HG03039 (cell line): ENCODE measurements around the gene DAPK2.

Experiments used
- ATAC-seq: cut with Tn5 transposase; IDR thresholded peaks from one replicate; pipeline ENCODE4 v1.9.1; 2021; ENCODE audit warnings: mild to moderate bottlenecking, moderate library complexity; ENCODE audit not compliant: unreplicated experiment

The DAPK2 gene

DNA sequence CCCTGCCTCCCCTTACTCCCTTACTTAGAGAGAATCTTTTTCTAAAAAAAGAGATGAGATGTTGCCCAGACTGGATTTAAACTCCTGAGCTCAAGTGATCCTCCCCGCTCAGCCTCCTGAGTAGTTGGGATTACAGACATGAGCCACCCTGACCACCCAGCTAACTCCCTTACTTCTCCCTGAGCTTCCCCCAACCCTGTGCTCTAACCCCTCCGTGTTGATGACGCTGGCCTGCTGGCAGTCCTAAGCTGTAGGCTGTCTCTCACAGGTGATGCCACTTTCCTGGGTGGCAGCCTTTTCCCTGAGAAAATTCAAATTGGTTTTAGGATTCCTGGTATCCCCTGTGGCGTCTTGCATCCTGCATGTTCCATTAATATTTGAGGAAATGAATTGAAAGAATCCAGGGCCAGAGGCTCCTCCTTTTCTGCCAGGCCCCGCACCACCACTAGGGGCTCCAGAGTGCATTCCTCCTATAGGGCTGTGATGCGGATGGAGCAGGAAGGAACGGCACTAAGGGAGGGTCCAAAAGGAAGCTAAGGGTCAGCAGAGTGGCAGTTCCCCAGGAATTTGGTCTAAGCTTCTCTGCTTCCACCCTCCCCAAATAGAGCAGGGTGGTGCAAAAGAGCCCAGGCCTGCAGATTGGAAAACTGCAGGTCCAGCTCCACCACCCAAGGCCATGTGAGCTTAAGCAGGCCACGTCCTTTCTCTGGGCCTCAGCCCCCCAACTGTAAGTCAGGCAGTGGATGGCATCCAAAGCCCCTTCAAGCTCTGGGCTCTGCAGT is 101.1 kb downstream of the DAPK2 start:
- ATAC-seq: no peak

DNA sequence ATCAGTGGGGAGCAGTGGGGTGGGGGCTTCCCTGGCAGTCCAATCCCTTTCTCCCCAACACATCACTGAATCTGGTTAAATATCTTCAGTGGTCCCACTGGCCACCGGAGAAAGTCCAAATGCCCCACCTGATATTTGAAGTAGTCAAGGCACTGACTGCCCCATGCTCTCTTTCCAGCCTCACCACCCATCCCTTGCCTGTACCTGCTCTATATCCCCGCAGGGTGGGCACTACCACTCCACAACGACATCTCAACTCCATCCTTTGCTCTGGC is 101.7 kb downstream of the DAPK2 start:
- ATAC-seq: no peak

DNA sequence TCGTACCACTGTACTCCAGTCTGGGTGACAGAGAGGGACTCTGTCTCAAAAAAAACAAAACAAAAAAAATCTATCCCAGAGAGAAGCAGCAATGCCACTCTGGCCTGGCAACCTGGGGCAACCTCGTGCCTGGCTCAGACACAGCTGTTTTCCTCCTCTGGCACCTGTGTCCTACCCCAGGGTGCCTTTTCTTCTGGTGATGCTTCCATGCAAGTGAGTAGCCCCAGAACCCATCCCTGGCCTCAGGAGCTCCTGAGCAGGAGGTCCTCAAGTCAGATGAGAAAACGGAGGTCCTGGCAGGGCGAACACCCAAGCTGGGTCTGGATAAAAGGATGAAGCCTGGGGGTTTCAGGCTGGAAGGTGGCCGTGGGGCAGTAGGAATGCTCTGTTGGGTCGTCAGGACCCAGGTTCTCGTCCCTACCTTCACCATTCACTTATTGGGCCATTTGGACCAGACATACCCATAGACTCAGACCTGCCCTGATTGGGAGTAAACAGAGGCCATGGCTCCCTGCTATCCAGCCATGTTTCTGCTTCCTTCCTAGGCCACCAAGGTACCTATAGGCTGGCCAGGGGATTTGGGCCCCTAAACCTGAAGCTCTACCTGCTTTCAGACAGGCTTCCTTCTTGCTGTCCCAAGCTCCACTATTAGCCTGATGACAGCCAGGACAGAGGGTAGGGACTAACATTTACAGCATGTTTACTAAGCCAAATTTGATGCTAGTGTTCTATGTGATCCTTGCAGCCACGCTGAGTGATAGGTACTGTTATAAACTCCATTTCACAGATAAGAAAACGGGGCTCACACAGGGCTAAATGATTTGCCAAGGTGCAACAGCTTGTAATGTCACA is 102.2 kb downstream of the DAPK2 start:
- ATAC-seq: no peak

DNA sequence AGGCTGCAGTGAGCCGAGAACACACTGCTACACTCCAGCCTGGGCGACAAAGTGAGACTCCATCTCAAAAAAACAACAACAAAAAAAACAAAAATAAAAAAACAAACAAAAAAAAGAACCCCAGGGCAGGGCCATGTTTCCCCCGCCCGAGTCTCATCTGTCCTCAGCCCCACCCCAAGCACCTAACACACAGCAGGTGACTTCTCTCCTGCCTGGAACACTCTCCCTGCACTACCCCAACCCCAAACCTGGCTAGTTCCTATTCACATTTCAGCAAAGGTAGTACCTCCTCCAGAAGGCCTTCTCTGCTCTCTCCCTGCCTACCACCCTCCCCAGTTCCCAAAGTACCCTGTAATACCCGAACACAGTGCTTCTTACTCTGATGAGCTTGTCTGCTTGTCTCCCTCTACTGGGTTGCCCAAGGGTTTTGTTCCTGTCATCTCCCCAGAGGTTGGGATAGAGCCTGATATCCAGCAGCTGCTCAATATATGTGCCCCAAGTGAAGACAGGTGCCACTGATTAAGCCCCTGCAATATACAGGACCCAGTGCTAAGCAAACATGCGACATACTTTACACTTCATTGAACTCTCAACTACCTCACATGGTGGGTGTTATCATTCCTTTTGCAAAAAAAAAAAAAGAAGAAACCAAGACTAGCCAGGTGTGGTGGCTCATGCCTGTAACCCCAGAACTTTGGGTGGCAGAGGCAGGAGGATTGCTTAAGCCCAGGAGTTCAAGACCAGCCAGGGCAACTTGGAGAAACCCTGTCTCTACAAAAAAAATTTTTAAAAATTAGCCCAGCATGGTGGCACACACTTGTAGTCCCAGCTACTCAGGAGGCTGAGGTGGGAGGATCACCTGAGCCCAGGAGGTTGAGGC is 103.6 kb downstream of the DAPK2 start:
- no peak for ATAC-seq

DNA sequence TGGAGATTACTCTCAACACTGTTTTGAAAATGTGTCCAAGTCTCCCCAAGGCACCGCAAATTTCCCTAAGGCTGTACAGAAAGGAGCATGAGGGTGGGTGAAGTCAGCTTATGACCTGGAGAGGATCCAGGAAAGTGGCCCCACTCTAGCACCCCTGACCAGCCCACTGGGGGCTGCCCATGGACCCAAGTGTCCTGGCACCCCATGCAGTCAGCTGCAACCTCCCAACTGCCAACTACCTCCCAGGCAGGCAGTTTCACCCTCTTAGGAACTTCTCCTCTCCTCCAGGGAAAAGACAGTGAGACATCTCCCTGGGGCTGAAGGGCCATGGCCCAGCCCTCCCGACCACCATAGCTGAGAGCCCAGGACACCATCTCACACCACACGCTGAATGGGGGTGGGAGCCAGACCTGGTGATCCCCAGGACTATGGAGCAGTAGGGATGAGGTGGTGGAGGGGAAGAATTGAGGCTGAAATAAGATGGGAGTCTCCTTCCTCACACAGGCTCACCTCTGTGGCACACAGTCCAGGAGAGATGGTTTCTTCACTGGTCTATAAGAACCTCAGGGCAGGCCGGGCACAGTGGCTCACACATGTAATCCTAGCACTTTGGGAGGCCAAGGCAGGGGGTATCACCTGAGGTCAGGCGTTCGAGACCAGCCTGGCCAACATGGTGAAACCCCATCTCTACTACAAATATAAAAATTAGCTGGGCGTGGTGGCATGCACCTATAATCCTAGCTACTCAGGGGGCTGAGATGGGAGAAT is 104.4 kb downstream of the DAPK2 start:
- no peak for ATAC-seq

DNA sequence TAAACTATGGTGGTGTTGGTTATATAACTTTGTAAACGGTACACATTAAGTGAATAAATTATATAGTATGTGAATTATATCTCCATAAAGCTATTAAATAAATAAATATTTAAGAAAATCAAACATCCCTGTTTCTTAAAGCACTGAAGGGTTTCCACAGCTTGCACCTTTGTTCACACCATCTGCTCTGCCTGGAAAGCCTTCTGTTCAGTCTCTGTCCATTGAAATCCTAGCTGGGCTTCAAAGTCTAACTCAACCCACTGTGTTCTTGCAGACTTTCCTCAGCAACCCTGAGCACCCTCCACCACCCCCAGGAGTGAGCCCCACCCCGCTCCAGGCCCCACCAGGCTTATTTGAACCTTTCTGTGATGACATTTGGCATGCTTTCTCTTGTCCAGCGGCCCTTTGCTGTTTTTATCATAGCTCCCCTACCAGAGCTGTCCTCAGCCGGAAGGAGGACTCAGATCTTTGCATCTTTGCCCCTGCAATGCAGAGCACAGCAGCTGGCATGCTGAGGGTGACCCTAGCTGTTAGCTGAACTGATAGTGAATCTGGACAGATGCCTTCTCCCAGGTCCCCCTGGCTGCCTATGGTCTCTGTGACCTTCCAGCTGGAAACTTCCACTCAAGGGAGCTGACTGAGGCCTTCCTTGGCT is 105.2 kb downstream of the DAPK2 start:
- no peak for ATAC-seq

DNA sequence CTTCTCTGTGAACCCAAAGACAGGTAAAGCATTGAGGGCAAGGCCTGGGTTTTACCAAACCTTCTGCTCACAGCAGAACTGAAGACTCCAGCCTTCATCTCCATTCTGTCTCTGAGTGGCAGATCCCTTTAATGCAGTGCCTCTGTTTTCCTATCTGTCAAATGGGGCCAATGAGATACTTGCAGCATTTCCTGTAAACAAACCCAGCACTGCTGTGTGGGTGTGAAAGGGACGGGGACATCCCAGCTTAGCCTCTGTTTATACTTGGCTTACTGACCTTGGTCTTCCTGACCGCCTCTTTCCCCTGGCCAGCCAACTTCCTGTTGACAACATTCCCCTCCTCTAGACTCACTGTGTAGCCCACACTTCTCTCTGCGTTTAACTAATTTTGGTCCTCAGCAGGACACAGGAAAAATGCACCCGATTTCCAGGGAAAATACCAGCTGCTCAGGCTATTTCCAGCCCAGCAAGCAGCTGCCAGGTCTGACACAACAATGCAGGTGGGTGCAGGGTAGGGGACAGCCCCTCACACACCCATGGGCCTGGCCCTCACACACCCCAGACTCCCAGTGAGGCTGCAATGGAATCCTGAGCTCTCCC is 106.7 kb downstream of the DAPK2 start:
- ATAC-seq: no peak

DNA sequence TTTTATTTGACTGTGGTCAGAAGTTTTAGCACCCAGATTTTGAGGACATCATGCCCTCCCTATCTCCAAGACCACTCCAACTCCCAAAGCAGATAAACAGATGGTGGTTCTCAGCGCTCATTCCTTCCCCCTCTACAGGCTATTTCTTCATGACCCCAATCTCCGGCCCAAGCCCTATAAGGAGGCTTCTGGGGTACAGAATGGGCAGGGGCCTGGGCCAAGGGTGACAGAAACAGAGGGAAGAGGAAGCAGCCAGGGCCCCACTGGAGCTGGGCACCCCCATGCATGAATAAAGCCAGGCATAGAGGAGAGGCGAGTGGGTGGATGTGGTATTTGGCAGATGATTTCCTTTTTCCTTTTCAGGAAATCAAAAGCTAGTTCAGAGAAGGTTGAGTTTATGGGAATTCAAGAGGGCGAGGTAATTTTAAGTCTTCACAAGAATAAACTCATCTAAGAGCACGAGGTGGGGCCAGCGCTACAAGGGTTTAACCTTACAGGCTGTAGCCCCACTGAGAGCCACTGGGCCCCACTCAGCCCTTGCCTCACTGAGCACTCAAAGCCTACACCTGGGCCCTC is 107.7 kb downstream of the DAPK2 start:
- no peak for ATAC-seq

DNA sequence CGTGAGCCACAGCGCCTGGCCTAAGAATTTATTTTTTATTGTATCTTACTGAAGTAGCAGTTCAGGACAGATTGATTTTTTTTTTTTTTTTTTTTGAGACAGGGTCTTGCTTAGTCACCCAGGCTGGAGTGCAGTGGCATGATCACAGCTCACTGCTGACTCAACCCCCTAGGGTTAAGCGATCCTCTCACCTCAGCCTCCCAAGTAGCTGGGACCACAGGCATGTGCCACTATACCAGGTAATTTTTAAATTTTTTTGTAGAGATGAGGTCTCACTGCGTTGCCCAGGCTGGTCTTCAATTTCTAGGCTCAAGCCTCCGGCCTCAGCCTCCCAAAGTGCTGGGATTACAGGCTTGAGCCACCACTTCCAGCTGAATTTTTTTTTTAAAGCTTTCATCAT is 112.8 kb downstream of the DAPK2 start:
- ATAC-seq: no peak

DNA sequence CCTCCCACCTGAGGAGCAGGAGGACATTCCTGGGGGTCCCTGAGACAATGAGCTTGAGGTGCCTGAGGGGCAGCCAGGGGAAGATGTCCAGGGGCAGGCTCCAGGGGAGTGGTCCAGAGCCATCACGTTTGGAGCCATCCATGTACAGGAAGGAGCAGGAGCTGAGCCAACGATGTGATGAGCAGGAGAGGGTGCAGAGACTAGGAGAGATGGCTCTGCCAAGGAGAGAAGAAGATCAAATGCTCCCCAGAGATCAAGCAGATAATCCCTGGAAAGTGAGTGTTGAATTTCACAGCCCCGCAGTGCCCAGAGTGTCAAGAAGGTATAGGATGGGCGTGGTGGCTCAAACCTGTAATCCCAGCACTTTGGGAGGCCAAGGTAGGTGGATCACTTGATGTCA is 114.7 kb downstream of the DAPK2 start:
- no peak for ATAC-seq

DNA sequence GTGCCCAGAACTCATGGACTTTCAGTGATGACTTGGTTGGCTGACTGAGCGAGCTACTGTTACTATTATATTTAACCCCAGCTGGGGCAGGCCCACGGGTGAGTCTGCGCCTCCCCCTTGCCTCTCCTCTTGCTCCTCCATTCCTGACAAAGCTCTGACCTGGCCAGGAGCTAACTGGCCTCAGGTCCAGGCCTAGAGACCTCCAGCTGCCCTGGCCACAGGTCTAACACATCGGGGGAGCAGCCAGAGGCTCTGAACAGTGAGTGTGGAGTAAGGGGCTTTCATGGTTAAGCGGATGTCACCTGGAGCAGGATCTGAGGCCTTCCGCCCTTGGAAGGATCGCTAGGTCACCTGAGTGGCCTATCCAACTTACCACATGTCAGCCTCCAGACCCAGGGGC is 116.3 kb downstream of the DAPK2 start:
- no peak for ATAC-seq

DNA sequence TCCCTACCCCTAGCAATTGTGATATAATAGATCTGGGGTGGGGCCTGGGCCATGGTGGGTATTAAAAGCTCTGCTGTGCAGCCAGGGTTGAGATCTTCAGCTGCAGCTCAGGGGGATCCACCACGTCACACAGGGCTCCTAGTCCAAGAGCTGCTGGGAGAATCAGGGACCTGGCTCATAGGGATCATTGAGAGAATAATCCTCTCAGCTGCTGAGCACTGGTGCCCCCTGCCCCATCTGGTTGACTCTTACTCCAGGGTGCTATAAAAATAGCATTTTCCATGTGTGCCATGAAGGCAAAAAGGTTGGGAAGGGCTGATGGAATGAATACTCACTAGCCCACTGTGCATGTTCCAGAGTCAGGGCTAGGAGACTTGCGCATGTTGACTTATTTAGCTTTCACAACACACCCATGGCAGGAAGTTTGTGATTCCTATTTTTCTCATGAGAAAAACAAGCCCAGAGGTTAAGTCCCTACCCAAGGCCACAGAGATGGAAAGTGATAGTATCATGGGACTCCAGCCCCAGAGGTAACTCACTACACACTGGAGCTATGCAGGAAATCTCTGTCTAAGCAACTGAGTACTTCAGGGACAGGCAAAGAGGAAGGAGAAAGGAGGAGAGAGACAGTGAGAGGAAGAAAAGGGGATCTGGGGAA is 118.0 kb downstream of the DAPK2 start:
- ATAC-seq: no peak

DNA sequence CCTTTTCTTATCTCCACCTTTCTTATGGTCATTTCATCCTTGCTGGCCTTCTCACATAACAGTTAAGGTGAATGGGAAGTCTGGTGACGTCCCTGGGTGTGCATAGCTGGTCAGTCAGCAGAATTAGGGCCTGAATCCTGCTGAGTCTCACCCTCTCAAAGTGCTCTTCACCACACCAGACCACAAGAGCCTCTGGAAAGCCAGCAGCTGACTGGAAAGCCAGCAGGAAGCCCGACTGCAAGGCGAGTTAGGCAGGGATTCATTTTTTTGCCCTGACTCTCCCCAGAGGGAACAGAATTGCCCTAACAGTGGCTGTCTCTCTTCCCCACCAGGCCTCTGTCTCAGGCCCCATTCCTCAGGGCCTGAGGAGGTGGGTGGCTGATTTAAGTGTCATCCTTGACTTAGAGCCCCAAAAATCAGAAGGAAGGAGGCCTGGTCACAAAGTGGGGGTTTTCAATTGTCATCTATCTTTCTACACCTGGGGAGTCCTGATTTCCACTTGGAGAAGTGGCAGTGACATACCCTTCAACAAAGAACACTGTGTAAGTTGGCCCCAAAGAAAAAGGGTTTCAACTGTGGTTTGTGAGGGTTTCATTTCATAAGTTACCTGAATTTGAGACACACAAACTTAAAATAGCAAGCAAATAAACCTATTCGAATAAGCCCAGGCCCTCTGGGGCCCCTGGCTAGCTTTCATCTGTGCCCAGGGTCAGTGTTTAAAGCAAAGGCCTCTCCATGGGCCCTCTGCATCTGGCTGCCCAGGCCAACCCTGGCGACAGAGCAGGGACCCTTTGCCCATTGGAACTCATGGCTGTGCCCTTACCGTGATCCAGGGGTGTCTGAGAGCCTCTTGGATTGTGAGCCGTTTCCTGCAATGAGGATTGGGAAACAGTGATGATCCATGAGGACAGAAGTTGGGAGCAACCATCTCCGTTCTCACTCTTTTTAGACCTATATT is 122.0 kb downstream of the DAPK2 start:
- no peak for ATAC-seq

DNA sequence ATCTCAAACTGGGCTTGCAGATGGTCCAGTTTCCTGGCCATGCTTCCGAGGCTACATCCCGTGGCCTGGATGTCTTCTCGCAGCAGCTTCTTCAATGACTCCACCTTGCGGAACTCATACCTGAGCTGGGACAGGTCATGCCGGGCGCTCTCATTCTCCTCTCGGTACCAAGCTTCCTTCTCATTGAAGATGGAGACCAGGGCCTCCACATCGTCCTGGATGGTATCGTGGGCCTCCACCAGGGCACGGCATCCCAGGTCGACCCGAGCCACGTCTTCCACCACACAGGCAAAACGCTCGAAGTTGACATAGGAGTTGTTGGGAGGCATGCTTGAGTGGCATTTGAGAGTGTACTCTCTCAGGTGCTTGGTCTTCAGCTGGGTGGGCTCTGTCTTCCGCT is 123.4 kb downstream of the DAPK2 start:
- ATAC-seq: no peak

DNA sequence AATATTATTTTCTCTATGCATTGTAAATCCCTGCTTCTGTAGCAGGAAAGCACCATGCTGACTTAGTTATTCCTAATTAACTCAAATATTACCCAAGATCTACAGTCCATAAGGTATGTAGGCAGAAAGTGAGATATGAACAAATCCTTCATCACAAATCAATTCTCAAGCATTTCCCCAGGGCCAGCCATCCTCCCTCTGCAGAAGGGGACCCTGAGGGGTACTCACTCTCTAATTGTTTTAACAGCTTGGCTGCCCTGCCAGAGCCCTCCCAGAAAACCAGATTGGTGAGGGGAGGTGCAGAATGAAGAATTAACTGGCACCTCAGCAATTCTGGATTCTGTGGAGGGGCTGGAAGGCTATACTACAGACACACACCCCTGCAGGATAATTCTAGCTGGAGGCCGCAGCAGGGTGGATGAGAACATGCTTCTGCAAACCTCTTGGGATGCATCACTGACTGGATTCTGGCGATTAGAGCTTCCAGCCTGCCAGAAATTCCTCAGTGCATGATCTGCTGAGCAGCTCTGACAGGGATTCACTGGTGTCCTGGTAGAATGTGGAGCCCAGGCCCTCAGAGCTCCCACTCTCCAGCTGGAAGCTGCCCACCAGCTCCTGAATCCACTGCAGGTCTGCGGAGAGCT is 123.9 kb downstream of the DAPK2 start:
- no peak for ATAC-seq

DNA sequence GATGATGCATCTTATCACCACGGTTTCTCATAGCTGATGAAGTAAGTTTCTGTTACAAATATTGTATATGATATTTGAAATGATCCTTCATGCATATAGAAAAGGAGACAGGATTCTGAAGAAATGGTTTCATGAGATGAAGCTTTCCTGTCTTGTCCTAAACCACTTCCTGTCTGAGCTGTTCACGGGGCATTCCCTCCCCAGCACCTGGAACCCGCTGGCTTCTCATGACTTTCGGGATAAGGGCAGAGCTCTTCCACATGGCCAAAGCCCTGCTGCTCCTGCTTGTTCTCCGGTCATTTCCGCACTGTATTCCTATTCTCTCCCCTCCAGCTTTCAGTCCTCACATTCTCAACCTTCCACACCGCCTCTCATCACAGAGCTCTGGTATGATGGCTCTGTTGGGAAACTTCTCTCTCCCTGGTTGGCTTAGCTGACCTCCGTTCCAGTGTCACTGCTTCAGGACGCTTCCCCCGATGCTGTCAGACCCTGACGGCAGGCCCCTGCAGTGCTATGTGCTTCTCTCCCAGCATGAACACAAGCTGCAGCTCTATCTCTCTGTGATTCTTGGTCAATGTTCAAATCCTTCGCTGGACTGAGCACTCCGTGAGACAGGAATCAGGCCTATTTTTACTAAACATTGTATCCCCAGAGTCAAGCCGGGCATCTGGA is 125.6 kb downstream of the DAPK2 start:
- ATAC-seq: no peak

DNA sequence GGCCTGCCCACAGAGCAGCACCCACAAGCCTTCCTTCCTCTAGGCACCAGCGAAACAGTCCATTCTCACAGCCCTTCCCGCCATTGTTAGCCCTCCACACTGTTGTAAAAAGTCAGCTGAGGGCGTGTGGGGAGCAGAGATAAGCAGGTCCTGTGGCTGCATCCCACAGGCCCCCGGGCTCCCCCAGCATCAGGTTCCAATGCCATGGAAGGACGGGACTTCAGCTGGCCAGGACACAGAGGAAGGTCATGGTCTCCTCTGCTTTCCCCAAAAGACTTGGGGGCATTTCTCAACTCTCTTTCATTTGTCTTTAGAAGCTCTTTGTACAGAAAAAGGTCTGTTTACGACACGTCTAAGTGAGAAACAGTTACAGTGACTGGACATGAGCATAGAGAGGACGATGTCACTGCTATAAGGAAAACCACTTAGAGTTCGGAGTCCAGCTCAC is 127.4 kb downstream of the DAPK2 start:
- ATAC-seq: no peak
